KOPT-K1 (cell line): Measurements from ENCODE around the gene NTNG1.
A peak's percentile ranks its signal among the peaks of the same experiment; 100 is the strongest.
"Not testable (repeated sequence)": the region's sequence is repeated elsewhere in the genome, so short reads cannot be mapped to it uniquely, and the experiment has no call there.

Experiments used
- H3K27ac ChIP-seq: fragments of 200-600 bp; sonication (generic); 2 replicates; pipeline ENCODE4 v1.5.1; 2016; ENCODE audit warnings: antibody characterized with exemption, mild to moderate bottlenecking, low read depth, low read length; ENCODE audit not compliant: poor library complexity, severe bottlenecking
- H3K36me3 ChIP-seq: fragments of 200-600 bp; sonication (generic); 2 replicates; pipeline ENCODE4 v1.5.1; 2017; ENCODE audit warnings: antibody characterized with exemption, mild to moderate bottlenecking, low read length, moderate library complexity; ENCODE audit not compliant: insufficient read depth
- H3K9me3 ChIP-seq: fragments of 200-600 bp; sonication (generic); 2 replicates; pipeline ENCODE4 v1.5.1; 2017; ENCODE audit warnings: antibody characterized with exemption, low read length, mild to moderate bottlenecking; ENCODE audit not compliant: insufficient read depth, poor library complexity, severe bottlenecking

Gene NTNG1

DNA sequence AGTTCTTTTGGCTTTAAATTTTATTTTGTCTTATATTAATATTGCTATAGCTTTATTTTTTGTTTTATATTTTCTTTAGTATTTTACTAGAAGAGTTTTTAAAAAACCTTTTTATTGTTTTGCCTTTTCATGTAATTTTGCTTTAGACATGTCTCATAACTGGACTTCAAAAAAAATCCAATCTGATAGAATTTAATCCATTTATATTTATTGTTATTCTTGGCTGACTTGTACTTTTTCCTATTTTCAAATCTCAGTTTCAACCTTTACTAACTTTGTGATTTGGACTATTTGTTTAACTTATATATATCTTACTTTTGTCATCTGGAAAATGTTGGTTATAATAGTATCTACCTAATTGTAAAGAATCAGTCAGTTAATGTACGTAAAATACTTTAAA lies 61.2 kb downstream of the NTNG1 start:
- Histone ChIP-seq H3K27ac (no peak overlapping the region), H3K36me3 (no peaks in the 10 kb centered on the region), H3K9me3 (peaks cover 9% of the 10 kb centered on the region)

DNA sequence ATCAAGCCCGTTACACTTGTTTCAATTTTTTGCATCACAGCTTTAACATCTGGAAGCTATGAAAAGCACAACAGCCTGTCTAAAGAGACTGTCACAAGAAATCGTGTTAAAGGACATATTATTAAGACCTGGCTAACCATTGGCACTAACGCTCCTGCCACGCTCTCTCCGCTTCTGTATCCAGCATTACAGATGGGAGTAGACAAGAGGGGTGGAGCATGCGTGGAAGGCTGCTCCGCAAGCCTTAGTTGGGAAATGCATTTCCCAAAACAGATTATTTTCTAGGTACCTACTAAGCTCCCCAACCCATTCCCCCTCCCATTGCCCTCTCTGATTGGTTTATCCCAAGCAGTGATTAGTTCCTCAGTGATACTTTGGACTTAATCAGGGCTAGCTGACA lies 72.4 kb downstream of the NTNG1 start:
- H3K36me3 ChIP-seq = no peaks in the 10 kb centered on the region
- H3K27ac ChIP-seq = no peak overlapping the region
- H3K9me3 ChIP-seq = no peaks in the 10 kb centered on the region

DNA sequence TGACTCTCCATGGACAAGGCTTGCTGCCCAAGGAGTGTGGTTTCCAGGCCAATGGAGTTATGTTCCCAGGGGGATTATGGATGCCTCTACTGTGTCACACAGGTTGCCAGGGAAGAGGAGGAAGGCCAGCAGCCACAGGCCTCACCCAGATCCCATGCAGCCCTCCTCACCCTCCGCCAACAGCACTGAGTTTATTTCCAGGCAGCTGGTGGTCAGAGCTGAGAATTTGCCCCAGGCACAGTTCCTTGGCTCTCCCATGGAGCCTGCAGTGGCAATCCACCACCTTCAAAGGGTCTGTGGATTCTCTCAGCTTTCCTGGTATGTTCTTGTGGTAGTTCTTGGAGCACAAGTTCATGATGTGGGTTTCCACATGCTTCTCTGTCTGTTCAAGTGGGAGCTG lies 79.2 kb downstream of the NTNG1 start:
- Histone ChIP-seq H3K27ac (no peak overlapping the region), H3K36me3 (no peaks in the 10 kb centered on the region), H3K9me3 (no peaks in the 10 kb centered on the region)

DNA sequence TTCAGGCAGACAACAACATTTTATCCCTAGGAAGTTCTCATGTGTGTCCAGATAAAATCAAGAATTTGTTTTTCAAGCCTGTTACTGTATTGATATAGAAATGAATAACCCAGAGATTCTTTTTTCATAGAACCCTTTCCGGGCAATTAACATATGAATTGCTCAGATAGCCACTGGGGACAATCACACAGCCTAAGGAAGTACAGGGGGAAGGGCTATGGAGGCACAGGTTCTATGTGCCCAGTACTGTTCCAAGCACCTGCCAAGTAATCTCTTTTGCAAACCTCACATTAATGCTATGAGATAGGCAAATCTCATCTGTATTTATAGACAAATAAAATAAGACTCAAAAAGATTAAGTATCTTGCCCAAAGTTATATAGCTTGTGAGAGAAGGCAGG lies 84.9 kb downstream of the NTNG1 start:
- Histone ChIP-seq H3K27ac (no peak overlapping the region), H3K36me3 (no peaks in the 10 kb centered on the region), H3K9me3 (no peaks in the 10 kb centered on the region)

DNA sequence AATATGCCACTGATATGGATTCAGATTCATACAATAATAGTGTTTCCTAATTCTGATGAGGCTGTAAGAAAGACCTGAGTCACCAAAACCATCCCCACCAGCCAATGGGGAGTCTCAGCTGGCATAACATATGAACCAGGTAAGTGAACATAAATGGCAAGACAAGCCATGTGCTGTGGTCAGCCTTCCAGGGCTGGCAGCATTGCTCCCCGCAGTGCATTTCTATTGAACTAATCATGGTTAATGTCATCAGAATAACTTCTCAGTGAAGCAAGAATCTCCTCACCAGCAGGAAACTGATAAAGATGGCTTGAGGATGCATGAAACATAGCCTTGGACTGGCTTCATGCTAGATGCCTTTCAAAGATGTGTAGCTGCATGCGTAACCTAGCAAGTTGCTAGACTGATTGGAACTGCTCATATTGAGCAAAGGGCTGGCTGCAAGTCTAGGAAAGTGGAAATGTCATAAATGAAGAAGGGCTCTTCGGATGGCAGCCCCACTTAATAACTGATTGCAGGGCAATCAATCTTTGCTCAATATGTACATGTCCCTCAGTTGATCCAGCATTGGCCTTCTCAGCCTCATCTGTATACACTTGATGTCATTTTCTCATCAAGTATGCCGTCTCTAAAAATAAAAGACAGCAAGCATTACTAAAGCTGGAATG lies 88.0 kb downstream of the NTNG1 start:
- Histone ChIP-seq H3K36me3 (no peaks in the 10 kb centered on the region), H3K27ac (no peak overlapping the region), H3K9me3 (no peaks in the 10 kb centered on the region)

DNA sequence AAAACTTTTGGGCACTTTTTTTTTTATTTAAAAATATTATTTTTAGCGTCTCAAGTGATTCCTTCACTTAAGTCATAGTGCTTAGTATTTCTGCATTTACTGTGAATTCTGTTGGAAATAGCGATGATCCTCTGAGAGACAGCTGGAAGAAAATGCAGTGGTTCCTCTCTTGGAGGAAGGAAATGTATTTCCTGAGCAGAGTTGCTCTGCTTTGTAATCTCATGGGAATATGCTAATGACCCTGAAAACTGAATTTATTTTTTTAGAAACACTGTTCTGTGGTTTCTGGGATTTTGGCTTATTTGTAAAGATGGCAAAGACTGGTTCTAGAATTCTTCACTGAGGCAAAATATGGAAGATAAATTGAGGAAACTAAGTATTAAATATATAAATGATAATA lies 88.9 kb downstream of the NTNG1 start:
- Histone ChIP-seq H3K9me3 (no peaks in the 10 kb centered on the region), H3K27ac (no peak overlapping the region)

DNA sequence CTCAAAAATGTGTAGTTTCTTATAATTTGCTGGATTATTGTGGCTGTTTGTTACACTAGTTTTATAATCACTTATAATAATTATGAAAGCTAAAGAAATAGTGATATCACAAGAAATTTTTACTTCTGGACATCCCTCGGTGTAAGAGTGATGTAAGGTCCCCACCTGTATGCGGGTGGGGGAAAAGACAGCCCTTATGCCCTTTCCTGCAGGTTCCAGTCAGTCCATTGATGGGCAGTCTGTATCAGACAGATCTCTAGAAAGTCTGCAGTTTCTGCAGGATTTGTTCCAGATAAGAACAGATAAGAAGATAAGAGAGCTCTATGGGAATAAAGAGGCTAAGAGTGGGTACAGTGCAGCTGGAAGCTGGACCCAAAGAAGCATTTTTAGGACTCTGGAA lies 89.3 kb downstream of the NTNG1 start:
- H3K36me3 ChIP-seq = no peaks in the 10 kb centered on the region
- H3K9me3 ChIP-seq = no peaks in the 10 kb centered on the region
- H3K27ac ChIP-seq = no peak overlapping the region

More for the DNA sequence above, 88.9 kb downstream of the NTNG1 start:
- H3K36me3 ChIP-seq = no peaks in the 10 kb centered on the region

DNA sequence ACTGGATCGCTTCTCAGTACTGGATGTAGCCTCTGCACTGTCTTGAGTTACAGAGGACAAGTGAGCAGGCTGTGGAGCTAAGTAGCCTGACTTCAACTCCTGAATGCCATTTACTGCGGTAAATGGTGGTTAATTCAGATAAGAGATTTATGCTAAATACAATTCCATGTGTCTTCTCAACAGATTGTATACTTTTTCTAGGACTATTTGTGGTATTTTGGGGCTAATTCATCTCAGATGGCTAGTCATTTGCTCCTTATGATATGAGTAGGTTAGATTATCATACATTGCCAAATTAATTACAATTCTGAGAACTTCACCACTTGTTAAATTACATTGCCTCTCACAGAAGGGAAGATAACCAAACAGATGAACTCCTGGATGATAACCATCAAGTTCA lies 90.5 kb downstream of the NTNG1 start:
- Histone ChIP-seq H3K27ac (no peak overlapping the region), H3K9me3 (peaks cover 2% of the 10 kb centered on the region), H3K36me3 (no peaks in the 10 kb centered on the region)

DNA sequence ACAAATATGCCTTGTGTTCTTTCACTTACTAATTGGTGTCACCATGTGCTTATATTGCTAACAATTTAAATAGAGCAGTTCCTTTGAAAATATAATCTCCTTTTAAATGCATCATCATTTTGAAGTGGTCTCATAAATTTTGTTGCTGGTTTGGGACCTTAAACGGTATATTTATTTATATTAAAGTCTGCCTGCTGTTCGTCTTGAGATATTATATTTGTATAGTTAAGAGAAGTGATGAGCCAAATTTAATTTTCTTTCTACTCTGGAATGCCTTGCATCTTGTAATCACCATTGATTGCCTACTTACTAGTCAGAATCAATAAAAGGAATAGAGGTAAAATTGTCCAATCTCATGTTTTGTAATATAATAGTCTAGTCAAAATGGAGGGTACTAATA lies 91.6 kb downstream of the NTNG1 start:
- peaks cover 13% of the 10 kb centered on the region for H3K9me3 ChIP-seq
- no peak overlapping the region for H3K27ac ChIP-seq
- H3K36me3 ChIP-seq = no peaks in the 10 kb centered on the region

DNA sequence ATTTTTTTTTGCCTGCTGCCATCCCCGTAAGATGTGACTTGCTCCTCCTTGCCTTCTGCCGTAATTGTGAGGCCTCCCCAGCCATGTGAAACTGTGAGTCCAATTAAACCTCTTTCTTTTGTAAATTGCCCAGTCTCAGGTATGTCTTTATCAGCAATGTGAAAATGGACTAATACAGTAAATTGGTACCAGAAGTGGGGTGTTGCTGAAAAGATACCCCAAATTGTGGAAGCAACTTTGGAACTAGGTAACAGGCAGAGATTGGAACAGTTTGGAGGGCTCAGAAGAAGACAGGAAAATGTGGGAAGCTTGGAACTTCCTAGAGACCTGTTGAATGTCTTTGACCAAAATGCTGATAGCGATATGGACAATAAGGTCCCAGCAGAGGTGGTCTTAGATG lies 95.9 kb downstream of the NTNG1 start:
- not testable (repeated sequence) for H3K27ac ChIP-seq, H3K36me3 ChIP-seq
- H3K9me3 ChIP-seq = peaks cover 18% of the 10 kb centered on the region

DNA sequence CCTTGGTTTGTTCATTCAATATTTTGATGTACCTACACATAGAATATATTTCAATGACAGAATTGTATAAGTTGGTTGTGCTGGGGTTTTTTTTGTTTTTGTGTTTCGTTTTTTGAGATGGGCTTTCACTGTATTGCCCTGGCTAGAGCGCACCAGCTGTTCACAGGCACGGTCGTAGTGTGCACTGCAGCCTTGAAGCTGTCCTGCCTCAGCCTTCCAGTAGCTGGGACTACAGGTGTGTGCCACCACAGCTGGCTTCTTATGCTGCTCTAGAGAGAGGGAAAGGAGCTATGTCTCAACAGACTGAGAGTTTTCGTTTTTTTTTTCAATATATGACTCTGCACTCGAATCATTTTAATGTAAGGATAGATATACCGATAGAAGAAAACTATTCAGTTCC lies 102.6 kb downstream of the NTNG1 start:
- Histone ChIP-seq H3K36me3 (no peaks in the 10 kb centered on the region), H3K9me3 (no peaks in the 10 kb centered on the region), H3K27ac (no peak overlapping the region)

DNA sequence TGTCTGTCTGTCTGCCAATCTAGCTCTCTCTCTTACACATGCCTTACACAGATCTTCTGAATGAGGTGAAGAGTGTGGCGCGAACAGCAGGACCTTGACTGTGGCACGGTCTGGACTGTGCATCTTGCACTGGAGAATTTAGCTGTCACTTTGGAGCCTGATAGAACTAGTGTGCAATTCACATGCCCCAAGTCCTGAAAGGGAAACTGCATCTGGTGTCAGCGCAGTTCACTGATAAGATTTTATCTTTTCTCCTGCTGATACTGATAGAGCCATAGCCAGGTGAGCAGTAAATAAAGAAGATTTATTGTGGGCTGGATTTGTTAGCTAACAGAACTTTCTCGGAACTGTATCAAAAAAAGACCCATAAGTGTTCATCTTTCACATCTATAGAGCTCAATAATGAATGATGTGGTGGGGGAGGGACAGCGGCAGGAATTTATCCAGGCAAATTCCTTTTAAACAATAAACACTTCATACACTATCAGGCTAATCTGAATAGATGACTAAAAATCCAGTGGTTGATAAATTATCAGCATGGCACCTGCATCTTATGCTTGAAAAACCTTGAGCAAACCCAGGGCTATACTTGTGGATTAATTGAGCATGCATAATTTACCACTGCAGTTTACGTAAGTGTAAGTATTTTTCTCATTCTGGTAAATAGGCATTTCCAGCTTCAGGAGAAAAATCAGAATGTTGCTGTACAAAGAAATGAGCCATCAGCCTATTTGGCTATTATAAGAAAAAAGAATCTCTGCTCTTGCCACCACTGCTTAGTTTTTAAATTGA lies 104.1 kb downstream of the NTNG1 start:
- H3K36me3 ChIP-seq = no peaks in the 10 kb centered on the region
- no peaks in the 10 kb centered on the region for H3K9me3 ChIP-seq
- peak overlapping the region; percentile 39 for H3K27ac ChIP-seq

DNA sequence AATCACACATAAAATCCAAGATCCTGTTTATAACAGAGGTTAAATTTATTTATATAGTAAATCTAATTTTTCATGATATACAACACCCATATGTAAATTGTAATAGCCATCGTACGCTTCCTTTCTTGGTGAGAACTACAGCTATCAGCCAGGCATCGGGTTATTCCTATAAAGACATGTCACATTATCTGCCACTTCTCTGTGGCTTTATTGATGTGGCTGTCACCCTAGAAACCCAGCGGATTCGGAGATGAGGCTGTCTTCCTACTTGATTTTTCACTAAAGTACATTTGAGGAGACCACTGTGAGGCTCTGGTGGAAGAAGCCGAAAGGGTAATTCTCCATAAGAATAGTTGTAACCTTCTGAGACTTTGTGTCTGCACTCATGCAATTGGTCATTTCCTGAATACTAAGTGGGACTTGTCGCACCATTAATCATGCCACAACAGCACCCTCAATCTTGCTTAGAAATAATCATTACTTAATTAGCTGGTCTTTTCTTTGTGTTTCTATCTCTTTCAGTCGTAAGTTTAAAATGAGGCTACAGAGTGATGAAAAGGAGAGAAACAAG lies 106.0 kb downstream of the NTNG1 start:
- Histone ChIP-seq H3K36me3 (no peaks in the 10 kb centered on the region), H3K9me3 (no peaks in the 10 kb centered on the region), H3K27ac (no peak overlapping the region)

DNA sequence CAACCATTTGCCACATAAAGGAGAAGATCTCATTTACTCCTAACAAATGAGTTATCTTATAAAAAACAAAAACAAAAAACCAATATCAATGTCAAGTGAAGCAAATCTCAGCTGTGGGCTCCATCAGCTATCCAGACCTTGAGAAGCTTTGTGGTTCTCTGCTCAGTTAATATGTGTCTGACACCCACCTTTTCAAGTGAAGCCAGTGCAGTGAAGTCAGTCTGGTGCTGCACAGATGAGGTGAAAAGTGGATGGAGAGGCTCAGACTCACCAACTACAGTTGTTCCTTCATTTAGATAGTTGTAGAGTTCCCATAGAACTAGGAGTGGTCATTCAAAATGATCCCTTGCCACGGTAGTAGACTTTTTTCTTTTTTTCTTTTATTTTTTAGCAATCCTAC lies 106.8 kb downstream of the NTNG1 start:
- no peak overlapping the region for H3K27ac ChIP-seq
- H3K9me3 ChIP-seq = no peaks in the 10 kb centered on the region
- no peaks in the 10 kb centered on the region for H3K36me3 ChIP-seq

DNA sequence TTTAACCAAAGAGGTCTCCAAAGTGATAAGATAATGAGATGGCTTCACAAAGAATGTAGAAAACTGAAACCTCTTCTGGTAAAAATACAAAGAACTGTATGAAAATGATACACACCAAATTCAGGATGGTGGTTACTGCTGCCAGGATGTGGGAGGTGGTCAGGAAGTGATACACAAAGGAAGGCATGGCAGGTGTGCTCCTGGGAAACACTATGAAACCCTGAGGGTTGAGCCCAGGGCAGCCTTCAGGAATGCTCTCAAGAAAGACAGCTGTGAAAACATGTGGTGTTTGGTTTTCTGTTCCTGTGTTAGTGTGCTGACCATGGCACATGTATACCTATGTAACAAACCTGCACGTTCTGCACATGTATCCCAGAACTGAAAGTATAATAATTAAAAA lies 109.3 kb downstream of the NTNG1 start:
- no peaks in the 10 kb centered on the region for H3K9me3 ChIP-seq
- H3K36me3 ChIP-seq = no peaks in the 10 kb centered on the region
- H3K27ac ChIP-seq = peak overlapping the region; percentile 6

DNA sequence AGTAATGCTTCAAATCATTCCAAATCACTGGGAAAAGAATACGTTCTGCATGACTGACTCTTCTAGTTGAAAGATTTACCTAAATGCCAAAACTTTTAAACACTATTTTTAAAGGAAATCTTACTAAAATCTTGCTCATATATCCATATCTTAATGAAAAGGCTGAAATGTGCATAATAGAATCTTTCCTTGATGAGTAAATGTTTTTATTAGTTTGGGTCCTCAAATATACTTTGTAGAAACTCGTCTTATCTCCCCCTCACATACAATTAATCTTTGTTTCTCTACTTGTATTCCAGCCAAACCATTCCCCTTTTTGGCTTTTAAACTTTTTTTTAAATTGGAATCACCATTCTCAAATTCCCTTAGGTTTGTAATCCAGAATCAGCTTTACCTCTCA lies 110.2 kb downstream of the NTNG1 start:
- no peaks in the 10 kb centered on the region for H3K9me3 ChIP-seq
- no peak overlapping the region for H3K27ac ChIP-seq

More for the DNA sequence above, 110.2 kb downstream of the NTNG1 start:
- H3K36me3 ChIP-seq = no peaks in the 10 kb centered on the region
